NCI-H2227 treated with DMSO at 0.1 percent for 48 hours (cell line): Measurements from ENCODE around the gene DMXL2.
"Not testable (repeated sequence)": the region's sequence is repeated elsewhere in the genome, so short reads cannot be mapped to it uniquely, and the experiment has no call there.

Experiments
- DNase-seq: peaks from one replicate; lab custom pipeline; 2025; lab: John Stamatoyannopoulos, UW

Gene DMXL2

GRCh38 chr15:51621936-51622603 is 501 bp downstream of the DMXL2 start:
- no peak for DNase-seq

DNA sequence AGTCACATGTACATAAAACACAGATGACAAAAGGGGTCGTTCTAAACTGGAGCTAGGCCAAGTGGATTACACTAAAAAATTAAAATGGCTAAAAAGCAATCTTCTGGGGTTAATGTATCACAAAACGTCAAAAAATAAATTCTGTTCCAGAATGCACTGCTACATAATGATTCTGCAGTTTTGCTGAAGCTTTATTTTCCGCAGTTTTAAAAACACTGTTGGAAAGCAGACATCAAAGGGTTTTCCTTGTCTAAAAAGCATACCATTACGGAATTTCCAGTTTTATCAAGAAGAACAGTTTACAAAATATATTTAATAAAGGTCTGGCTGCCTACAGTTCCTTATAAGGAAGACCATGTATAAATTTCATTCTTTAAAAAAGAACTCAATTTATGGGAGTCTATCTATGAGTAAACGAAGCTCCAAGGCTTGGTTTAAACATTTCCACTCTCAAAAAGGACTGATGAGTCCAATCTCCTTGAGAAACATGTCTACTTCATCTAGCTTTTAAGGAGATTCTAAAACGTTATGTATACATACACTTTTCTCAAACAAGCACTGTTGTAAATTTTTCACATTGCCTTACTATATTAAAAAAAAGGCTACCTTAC is 1.3 kb downstream of the DMXL2 start:
- no peak for DNase-seq

GRCh38 chr15:51620641-51621040 is 1.9 kb downstream of the DMXL2 start:
- DNase-seq = peak; percentile 8

- DNase-seq = no peak
Measured at GRCh38 chr15:51620122-51620521, 2.4 kb downstream of the DMXL2 start.

DNA sequence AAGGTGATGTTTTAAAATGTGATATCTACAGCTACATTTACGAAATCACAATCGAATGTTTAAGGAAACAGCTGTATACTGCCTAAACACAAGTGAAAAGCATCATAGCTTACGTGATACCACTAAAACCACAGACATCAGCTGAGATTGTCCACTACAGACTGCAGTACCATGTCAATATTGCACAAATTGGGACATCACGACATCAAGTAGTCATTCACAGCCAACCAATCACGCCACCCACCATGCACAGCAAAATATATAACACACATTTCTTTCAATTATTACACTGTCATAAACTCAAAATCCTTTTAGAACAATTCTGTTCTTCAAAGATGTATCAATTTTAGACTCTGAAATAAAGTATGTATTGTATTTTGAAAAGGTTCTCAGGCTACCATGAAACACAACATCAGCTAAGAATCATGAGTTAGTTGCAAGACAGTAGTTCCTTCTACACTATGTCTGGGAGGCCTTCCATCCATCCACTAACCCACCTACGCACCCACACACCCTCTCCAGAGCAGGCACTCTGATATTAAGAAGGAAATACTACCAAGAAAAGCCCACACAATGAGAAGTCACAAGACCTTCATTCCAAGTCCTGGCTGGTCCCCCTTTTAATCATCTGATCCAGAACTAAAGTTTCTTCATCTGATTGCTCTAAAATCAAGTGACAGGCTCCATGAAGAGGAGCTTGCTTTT is 3.1 kb downstream of the DMXL2 start:
- no peak for DNase-seq

DNA sequence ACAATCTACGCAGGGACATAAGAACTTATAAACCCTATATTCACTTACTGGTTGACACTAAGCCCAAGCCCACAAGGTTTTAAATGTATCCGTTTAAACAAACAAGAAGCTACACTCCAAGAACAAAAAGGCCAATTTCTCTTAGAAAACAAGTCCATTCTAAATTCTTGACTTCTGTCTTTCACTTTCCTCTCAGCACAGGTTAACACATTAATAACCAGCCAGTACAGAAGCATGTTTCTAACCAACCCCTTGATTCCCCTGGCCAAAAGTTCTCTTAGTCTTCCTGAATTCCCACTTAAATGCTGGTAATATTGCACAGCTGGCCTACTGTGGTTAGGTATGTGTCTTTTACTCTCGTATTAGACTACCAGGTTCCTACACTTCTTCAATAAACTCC is 4.7 kb downstream of the DMXL2 start:
- no peak for DNase-seq

- DNase-seq = no peak
Measured at GRCh38 chr15:51613951-51614350, 8.6 kb downstream of the DMXL2 start.

DNA sequence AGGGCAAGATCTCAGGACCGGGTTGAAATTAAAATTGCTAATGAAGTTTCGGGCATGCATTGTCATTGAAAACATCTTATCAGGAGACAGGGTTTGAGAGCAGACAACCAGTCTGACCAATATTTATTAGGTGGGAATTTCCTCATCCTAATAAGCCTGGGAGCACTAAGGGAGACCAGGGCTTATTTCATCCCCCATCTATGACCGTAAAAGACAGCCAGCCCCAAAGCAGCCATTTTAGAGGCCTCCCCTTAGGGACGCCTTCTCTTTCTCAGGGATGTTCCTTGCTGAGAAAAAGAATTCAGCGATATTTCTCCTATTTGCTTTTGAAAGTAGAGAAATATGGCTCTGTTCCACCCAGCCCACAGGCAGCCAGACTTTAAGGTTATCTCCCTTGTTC is 9.9 kb downstream of the DMXL2 start:
- DNase-seq = not testable (repeated sequence)

DNA sequence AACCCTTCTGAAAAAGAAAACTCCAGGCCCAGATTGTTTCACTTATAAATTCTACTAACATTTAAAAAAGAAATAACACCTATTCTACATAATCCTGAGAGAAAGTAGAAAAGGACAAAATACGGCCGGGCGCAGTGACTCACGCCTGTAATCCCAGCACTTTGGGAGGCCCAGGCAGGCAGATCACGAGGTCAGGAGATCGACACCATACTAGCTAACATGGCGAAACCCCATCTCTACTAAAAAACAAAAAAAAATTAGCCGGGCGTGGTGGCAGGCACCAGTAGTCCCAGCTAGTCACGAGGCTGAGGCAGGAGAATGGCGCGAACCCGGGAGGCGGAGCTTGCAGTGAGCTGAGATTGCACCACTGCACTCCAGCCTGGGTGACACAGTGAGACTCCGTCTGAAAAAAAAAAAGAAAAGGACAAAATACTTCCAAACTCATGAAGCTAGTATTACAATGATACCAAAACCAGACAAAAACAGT is 19.1 kb downstream of the DMXL2 start:
- DNase-seq = not testable (repeated sequence)

DNA sequence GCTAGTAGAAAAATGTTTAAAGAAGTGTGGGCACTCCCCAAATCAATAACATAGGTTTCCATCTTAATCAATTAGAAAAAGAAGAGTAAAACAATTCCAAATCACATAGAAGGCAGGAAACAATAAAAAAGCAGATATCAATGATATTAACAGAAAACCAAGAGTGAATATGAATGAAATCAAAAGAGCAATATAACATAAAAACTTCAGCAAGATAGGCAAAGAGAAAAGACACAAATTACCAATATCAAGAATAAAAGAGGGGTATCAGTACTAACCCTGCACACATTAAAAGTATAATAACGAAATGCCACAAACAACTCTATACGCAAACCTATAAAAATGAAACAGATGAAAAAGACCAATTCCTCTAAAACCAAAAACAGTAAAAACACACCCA is 19.6 kb downstream of the DMXL2 start:
- DNase-seq = no peak

- no peak for DNase-seq
Measured at GRCh38 chr15:51602484-51602883, 20.1 kb downstream of the DMXL2 start.

DNA sequence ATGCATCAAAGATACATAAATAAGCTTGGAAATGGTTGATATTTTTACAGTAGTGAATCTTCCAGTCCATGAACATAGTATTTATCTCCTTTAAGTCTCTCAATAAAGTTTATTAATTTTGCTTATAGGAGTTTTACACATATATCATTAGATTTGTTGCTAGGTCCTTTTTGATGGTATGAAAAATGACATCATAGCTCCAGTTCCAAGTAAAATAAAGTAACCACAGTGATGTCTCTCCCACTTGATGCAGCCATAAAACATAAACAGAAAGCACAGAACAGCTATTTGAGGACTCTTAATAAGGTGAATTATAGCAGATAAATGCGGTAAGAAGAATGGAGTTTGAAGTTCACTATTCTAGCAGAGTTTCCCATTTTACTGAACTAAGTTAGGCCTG is 20.8 kb downstream of the DMXL2 start:
- DNase-seq = no peak

GRCh38 chr15:51600114-51600513 is 22.5 kb downstream of the DMXL2 start:
- no peak for DNase-seq

GRCh38 chr15:51589881-51590568 is 32.5 kb downstream of the DMXL2 start:
- DNase-seq = no peak

DNA sequence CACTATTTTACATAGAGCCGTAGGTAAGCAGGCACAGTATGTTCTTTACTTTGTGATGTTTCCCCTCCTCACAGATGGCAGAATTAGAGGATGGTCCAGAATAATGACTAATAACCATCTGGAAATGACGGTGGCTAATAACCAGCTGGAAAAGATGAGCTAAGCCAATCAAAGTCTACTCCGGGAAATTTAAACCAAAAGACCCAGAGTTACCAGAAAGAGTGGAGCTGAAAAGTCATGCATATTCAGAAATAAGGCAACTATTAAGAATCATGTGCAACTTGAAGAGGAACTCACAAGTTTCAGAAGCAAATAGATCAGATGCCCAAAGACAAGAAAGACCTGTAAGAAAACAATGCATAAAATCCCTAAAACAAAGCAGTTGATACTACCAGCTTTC is 33.6 kb downstream of the DMXL2 start:
- DNase-seq = no peak

GRCh38 chr15:51585986-51586385 is 36.6 kb downstream of the DMXL2 start:
- no peak for DNase-seq

DNA sequence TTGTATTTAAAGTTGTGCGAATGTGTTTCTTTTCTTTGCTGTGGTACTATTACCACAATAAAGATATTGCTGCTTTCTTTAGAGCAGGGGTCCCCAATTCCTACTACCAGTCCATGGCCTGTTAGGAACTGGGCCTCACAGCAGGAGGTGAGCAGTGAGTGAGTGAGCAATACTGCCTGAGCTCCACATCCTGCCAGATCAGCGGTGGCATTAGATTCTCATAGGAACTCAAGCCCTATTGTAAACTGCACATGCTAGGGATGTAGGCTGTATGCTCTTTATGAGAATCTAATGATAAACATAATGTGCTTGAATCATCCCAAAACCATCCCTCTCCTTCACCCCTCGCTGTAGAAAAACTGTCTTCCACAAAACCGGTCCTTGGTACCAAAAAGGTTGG is 41.6 kb downstream of the DMXL2 start:
- no peak for DNase-seq

DNA sequence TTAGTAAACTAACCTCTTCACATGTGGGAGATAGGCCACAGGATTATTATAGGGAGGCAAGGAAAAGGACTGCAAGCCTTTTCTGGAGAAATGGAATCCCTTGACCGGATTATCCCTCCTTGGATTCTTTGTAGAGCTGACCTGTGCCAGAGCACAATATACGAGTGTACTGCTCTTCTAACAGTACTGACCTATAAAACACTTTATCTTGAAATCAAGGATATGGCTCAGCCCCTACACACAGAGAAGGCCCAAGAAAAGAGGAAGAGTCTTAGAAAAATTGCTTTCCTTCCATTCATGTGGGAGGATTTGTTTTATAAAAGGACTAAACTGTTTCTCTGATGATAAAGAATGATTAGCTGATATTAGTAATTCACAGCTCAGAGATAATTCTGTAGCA is 42.2 kb downstream of the DMXL2 start:
- DNase-seq = no peak

DNA sequence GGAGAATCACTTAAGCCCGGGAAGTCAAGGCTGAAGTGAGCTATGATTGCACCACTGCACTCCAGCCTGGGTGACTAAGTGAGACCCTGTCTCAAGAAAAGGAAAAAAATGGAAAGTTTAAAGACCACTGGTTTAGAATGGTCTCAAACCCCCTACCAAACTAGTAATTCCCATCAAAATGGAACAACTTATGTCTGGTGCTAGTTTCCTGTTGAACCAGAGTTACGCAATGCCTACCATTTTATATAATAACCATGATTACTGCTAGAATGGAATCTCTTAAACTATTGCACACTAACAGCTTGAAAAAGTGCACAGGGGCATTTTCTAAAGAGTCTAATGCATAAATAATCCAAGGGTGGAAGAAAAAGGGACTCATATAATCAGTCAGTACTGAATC is 43.6 kb downstream of the DMXL2 start:
- no peak for DNase-seq

DNA sequence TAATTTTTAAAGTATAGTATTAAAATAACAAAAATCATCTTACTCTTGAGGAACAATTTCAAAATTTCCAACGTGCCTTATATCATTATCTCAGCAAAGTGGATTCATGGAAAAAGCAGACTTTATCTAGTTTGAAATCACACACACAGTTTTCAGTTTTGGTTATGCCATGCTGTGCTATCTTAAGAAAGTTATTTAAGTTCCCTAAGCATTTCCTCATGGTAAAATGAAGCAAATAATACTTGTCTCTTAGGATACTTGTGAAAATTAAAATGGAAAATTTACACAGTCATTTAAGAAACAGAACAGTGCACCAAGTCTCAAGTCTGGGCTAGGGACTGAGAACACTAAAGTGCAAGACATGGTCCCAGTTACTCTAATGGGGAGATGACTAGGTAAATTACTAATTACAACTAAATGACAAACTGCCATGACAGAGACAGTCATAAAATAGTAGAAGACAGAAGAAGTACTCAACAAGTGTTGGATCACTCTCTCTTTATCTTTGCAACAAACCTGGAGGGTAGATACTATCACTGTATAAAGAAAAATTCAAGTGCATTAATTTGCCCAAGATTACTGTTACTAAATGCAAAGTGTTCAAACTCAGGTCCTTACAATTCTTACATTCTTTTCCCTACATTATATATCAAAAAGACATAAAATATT is 44.8 kb downstream of the DMXL2 start:
- DNase-seq = no peak

DNA sequence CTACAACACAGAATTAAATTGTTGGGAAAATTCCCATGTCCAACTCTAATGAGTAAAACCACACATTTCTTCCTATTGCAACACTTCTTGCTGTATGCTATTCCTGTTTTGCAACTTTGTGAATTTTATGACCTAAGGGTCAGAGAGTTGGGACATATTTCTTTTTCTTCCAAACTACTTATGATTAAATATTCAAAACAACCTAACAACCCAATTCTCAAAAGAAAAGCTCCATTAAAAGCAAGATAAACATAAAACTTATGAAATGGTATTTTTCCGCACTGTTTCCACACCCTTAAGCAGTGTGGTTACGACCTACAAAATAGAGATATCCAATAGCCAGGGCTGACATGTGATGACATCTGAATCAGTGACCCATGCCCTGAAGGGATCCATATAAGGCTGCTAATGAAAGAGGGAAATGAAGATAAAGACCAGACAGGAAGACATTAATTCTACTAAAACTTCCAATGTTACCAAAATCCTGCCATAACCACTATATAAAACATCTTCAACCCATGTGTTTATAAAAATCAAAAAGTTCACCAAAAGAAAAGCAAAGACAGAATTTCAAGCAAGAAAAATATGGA is 45.6 kb downstream of the DMXL2 start:
- DNase-seq = no peak
